LNCAP (cell line): ENCODE measurements around the gene C1QL4.

Experiments
- CTCF ChIP-seq: fragments of 450-650 bp; IDR thresholded peaks from 2 replicates; pipeline ENCODE4 v1.5.1; 2017; ENCODE audit warnings: mild to moderate bottlenecking

Gene C1QL4

GRCh38 chr12:49314811-49315210, 22.2 kb downstream of the C1QL4 start:
- TF ChIP-seq CTCF: no peak

GRCh38 chr12:49309386-49309785, 27.6 kb downstream of the C1QL4 start:
- no peak for TF ChIP-seq CTCF

GRCh38 chr12:49305762-49306510, 31.1 kb downstream of the C1QL4 start:
- no peak for TF ChIP-seq CTCF

- no peak for TF ChIP-seq CTCF
Measured at GRCh38 chr12:49304161-49304560, 32.8 kb downstream of the C1QL4 start.

GRCh38 chr12:49301760-49302159, 35.2 kb downstream of the C1QL4 start:
- no peak for TF ChIP-seq CTCF

GRCh38 chr12:49298160-49298559, 38.8 kb downstream of the C1QL4 start:
- TF ChIP-seq CTCF: peak; percentile 11; the same call in 1 of the 2 replicates

- no peak for TF ChIP-seq CTCF
Measured at GRCh38 chr12:49297695-49298060, 39.3 kb downstream of the C1QL4 start.
